ENCODE data around the gene COL7A1.

The COL7A1 gene

DNA sequence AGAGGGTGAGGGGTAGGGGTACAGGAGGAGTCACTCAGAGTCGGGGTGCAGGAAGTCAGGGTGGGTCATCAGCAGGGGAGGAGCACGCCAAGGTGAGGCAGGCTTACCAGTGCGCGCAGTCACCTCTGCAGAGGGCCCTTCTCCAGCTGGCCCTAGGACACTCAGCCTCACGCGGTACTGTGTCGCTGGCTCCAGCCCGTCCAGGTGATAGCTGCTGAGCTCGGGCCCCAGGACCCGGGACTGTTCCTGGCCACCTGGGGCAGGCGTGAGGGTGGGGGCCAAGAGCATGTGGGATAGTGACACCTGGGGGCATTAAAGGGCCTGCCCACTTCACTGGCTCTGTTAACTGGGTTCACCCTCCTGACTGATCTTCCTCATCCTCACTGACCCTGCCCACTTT, 7.4 kb downstream of the COL7A1 start:
- DNase-seq = no peak

DNA sequence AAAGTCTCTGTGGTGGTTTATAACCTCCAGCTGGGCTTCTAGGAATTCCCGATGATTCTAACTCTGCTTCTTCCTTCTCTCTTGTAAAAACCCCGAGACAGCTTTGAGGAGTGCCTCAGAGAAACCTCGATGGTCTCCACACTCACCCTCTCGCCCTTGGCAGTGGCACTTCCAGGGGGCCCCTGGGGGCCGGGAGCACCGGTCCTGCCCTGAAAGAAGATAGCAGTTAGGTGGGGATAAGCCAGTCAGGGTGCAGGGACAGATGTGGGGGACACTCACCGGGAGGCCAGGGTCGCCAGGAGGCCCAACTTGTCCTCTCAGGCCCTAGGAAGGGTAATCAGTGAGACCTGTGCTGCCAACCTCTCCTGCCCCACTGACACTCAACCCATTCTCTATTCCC, 9.7 kb downstream of the COL7A1 start:
- DNase-seq = no peak

DNA sequence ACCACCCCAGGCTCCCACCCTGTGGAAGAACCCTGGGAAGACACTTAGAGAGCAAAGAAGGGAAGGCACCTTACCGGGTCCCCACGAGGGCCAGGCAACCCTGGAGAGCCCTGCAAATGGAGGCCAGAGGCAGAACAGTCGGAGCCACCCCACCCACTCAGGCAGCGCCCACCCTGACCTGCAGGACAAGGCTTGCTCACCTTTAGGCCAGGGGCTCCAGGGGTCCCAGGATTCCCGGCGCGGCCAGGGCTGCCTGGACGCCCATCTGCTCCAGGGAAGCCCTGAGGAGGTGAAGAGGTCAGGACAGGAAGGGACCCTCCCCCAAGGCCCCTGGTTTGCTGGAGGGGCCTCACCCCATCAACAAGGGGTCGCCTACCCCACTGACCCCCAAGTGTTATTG, 10.3 kb downstream of the COL7A1 start:
- DNase-seq = no peak

DNA sequence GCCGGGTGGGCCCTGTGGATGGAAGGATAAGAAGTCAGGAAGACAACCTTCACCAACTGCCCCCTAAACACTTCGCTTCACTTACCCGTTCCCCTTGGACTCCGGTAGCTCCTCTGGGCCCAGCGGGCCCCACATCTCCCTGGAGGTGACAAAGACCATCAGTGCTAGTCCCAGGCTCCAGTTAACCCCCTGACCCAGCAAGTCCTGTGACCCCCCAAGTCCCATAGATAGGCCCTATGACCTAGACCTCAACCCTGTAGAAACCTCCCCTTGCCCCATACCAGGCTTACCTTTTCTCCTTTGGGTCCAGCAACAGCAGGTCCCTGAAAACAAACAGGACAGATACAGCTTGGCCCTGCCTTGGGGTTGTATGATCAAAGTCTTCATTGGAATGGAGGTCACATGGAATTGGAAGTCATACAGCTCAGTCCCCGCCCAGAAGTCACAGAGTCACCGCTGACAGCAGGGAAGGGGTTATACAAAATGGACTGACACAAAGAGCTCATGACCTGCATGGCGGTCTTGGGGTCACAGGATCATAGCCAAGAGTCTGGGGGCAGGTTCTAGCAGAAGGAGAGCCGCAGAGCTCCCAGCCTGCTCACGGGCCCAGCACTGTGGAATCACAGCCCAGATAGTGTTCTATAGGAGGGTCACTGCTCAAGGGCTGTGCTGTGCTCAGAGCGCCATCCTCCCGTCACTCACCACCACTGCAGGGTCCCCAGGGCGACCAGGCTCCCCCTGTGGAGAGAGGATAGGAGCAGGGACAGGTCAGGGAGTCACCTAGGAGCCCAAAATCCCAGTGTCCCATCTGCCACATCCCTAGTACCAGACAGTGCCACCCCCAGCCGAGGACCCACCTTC, 13.3 kb downstream of the COL7A1 start:
- DNase-seq = no peak

DNA sequence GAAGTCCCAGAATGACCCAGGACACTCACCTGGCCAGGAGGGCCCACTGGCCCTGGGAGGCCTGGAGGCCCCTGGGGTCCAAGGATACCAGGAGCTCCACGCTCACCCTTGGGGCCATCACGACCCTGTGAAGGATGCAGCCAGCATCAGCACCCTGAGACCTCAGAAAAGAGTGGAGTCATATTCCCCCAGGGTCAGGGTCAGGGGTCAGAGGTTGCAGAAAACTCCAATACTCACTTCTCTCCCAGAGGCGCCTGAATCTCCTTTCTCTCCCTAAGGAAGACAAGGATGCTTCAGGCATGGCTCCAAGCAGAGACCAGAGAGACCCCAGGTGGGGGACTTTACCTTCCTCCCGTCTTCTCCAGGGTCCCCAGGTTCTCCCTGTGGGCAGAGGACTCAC, 18.5 kb downstream of the COL7A1 start:
- no peak for DNase-seq

- no peak for DNase-seq
Observed at GRCh38 chr3:48575366-48575765, 19.8 kb downstream of the COL7A1 start.

GRCh38 chr3:48573973-48574585, 21.1 kb downstream of the COL7A1 start:
- no peak for DNase-seq

DNA sequence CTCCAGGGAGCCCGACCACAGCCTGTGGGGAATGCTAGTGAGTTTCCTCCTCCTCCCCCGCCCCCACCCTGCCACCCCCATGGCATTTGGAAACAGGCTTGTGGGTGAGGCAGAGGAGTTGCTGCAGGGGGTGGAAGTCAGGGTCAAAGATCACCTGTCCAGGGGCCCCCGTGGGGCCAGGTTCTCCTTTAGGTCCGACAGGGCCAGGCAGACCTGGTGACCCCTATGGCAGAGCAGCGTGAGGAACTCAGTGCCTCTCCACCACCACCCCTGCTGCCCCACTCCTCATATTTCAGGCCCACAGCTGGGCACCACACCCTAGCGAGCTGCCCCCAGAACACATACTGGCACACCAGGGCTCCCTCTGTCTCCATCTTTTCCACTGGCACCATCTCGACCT, 22.6 kb downstream of the COL7A1 start:
- DNase-seq = no peak

- DNase-seq = no peak
Observed at GRCh38 chr3:48571938-48572337, 23.2 kb downstream of the COL7A1 start.

DNA sequence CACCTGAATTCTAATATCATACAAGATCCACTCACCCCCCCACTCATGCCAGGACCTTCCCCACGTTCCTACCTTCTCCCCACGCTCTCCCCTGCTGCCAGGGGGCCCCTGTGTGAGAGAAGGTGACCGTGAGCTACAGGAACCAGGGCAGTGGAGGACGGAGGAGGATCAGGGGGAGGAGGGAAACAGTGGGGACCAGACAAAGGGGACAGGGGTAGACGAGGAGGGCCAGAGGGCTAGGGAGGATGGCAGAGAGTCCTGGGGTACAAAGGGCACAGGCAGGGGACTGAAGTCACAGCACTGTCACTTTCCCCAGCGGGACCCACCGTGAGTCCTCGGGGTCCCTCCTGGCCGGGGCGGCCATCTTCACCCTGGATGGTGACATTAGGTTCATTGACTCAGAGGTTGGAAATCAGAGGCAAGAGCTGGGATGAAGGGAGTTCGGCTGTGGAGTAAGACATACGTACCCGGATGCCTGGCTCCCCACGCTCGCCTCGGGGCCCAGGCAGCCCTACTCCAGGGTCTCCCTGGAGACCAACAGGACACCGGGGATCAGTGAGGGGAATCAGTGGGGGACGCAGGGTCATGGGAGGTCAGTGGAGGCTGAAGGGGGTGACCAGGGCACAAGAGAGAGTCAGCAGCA, 25.2 kb downstream of the COL7A1 start:
- no peak for DNase-seq

- no peak for DNase-seq
Observed at GRCh38 chr3:48569400-48569799, 25.7 kb downstream of the COL7A1 start.

DNA sequence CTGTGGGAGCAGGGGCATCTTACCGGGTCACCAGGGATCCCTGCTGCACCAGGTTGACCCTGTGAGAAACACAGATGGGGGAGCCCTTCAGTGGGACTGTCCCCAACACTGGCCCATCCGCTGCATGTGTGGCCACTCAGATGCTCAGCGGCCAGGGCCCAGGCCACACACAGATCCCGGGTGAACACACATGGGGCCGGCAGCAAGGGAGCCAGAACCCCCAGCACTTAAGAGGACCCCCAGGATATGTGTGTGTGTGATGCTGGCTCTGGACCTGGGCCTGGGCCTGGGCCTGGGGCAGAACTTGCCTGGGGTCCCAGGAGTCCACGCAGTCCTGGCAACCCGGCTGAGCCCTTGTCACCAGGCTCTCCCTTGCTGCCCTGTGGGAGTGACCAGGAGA, 26.7 kb downstream of the COL7A1 start:
- DNase-seq = no peak

DNA sequence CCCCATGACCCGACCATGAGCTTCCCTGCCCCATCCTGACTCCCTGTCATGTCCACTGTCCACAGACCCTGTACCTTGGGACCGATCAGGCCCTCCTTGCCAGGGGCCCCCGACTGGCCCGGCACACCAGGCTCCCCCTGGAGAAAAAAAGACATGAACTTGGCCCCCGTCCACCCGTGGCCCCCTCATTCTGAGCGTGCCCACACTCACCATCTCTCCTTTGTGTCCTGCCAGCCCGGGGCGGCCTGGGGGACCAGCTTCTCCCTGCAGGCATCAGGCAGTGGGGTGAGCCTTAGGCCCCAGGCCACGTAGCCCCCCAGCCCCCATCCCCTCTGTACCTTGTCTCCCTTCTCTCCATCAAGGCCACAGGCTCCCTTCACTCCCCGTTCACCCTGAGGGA, 27.6 kb downstream of the COL7A1 start:
- no peak for DNase-seq

- DNase-seq = no peak
Observed at GRCh38 chr3:48567090-48567489, 28.0 kb downstream of the COL7A1 start.

- DNase-seq = no peak
Observed at GRCh38 chr3:48566401-48566760, 28.7 kb downstream of the COL7A1 start.

DNA sequence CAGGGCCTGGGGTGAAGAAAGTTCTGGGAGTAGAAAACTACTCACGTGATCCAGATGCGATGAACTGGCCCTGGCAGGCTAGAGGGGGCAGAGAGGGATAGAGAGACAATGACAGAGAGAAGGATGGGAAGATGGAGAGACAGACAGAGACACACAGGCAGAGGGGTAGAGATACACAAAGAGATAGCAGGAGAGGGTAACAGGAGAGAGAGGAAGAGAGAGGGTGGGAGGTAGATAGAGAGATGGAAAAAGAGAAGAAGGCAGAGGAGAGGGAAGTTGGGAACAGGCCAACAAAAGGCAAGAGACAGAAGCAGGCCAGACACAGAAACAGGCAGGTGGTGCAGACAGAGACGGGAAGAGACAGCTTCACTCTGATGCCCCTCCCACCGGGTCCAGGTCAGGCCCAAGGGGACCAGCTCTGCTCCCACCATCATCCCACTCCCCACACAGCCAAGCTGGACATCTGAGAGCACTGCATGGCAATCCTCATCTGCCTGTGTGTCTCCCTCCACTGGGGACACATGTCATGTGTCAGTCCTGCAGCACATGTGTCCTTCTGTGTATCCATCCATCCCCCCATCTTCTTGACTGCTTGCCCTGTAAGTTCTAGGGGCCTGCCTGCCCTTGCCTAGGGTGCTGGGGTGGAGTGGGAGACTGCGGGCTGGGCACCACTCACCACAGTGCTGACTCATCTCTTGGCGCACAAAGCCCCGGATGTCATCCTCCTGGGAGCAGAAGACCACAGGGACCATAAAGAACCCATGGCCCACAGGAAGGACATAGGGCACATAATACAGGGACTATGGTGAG, 29.3 kb downstream of the COL7A1 start:
- DNase-seq = no peak

DNA sequence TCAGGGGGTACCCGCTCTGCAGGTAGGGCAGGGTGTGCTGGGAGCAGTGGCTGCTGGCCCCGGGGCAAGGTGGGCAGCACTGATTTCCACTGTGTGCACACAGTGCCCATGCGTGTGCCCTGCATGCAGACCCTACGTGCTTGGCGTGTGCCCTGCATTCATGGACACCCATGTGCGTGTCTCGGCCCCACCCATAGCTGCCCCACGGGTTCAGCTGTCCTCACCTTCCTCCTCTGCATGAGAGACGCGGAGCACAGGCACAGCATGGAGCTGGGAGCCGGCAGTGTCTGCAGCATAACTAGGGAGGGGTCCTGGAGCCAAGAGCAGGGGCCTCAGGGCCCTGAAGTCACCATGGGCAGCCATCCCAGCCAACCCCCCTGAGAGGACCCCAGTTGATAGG, 29.9 kb downstream of the COL7A1 start:
- no peak for DNase-seq

DNA sequence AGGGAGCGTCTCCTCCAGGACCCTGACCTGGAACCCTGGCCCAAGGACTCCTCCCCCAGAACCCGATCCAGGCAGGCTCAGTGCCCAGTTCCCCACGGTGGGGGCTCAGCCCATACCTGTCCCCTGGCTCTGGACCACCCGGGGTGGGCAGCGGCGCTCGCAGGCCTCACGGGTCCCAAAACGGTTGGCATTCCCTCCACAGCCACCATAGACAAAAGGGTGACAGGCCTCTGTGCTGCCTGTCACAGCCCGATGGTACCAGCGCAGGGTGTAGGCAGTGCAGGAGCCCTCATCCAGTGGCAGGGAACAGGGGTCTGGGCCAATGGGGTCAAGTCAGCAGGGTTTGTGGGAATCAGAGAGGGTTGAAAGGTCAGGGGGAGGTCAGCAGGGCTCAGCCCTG, 30.5 kb downstream of the COL7A1 start:
- no peak for DNase-seq

GRCh38 chr3:48564022-48564421, 31.1 kb downstream of the COL7A1 start:
- DNase-seq = no peak

DNA sequence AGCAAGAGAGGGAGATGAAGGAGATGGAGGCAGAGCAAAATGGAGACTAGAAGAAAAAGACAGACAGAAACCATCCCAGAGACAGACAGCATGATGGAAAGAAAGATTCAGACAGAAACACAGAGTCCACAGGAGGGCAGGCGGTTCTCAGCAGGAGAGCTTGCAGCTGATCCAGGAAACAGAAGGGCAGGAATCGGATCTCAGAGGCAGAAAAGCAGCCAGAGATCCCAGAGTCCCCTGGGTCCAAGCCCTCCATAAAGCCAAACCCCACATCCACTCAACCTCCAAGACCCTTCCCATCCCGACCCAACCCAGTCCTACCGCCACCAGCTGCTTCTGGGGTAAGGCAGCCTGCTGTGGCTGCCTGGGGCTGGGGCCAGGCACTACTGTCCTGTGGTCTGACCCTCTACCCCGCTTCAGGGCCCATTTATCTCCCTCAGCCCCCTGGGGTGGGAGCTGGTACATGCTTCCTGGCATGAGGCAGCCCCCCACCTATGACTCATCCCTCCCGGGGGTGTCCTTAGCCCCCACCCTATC, 31.7 kb downstream of the COL7A1 start, which contains the start of gene UCN2:
UCN2 (minus strand) TSS at position 400 of the 537 bp plus-strand sequence. CDS start 657 bp downstream, outside the sequence.
- DNase-seq = no peak

GRCh38 chr3:48562367-48563095, 32.6 kb downstream of the COL7A1 start:
- no peak for DNase-seq

DNA sequence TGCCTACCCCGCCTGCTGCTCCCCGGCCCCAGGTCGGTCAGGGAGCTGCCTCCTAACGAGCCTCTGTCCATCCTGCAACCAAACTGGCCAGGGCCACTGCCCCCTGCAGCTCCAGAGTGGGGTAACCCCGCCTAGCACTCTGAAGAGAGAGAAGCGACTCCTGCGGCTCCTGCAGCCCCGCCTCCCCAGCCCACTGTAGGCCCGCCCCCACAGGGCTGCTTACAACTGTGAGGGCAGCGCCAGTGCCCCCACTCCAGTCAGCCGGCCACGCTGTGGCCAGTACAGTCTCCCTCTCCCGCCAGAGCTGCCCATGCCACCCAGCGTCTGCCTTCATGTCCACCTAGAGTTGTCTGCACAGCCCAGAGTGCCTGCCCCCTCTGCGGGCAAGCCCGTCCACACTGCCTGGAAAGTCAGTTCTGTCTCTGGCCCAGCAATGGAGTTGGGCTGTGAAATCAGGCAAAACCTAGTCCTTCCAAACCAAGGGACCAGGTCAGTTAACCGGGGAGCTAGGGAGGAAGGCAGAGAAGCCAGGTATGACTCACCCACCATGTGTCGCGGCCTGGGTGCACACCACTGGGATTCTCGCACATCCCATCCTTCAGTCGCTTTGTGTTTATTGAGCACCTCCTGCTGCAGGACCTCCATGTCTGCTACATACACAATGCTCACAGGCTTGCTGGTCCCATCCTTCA, 33.9 kb downstream of the COL7A1 start:
- DNase-seq = no peak

Data from NCI-H2107 (cell line).